HG03064 (cell line): ENCODE measurements around the gene PAIP2B.
"Not testable (repeated sequence)": the region's sequence is repeated elsewhere in the genome, so short reads cannot be mapped to it uniquely, and the experiment has no call there.

ENCODE experiments used
- ATAC-seq: cut with Tn5 transposase; IDR thresholded peaks from one replicate; pipeline ENCODE4 v1.9.1; 2021; ENCODE audit warnings: low read depth; ENCODE audit not compliant: unreplicated experiment

Gene PAIP2B

DNA sequence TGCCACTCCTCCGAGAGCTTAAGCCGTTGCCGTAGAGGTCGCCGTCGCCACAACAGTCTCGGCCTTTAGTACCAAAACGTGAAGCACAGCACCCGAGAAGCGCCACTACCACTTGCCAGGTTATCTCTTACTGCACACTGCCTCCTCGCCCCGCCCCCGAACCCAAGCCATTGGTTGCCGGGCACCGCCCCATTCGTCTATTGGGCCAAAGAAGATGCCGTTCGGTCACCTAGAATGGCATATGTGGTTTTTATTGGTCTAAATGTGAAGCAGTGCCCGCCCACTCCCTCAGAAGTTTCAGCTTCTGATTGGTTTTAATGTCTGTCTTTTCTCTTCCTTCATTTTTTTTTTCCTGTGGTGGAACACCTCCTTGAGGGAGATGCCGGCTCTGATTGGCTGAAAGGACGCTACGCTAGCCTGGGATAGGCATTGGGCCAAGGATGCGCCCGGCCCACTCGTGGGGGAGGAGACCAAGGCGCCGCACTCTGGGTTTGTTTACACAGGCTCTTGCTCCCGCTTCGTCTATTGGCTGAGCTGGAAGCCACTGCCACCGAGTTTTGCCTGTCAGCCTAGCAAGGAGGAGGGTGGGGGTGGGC, at the start of gene PAIP2B:
Gene PAIP2B (minus strand): TSS at position 139 of the 596 bp plus-strand sequence. CDS start 24,514 bp downstream, outside the sequence.
- ATAC-seq: peak; percentile 98

DNA sequence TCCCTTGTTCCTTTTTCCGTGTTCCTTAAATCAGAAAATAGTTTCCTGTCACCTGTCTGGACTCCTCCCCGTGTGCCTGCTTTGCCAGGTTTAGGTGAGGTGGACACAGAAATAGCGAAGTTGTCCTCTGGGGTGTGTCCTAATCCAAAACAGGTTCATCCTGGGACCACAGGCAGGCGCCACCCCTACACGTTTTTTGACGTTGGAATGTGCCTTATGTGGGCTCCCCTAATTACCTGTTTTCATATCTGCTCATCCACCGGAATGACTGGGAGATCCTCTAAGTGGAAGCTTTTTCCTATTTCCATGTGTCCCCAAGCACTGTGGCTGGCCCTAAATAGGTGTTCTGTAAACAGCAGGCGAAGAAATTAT, 49.0 kb upstream of the PAIP2B start:
- ATAC-seq: no peak

- no peak for ATAC-seq
Measured at GRCh38 chr2:71269511-71270090, 42.7 kb upstream of the PAIP2B start.

DNA sequence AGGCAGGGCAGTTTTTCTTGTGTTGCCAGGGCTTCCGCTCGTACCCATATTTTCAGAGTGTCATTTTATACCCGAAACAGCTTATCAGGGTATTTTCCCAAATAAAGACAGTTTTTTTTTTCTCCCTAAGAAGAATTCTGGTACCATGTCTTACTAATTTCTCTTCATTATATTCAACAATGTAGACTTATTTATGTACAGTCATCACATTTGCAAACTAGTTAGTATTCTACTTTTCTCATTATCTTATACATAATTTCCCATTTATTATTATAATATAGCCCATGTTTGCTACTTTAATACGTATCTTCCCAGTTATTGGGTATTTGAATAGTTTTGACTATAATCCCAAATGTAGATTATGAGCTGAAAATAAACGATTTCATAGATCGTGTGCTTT, 36.5 kb upstream of the PAIP2B start:
- ATAC-seq: no peak

- no peak for ATAC-seq
Measured at GRCh38 chr2:71261534-71261933, 34.6 kb upstream of the PAIP2B start.

- ATAC-seq: no peak
Measured at GRCh38 chr2:71256421-71256820, 29.5 kb upstream of the PAIP2B start.

- no peak for ATAC-seq
Measured at GRCh38 chr2:71254776-71255175, 27.9 kb upstream of the PAIP2B start.

DNA sequence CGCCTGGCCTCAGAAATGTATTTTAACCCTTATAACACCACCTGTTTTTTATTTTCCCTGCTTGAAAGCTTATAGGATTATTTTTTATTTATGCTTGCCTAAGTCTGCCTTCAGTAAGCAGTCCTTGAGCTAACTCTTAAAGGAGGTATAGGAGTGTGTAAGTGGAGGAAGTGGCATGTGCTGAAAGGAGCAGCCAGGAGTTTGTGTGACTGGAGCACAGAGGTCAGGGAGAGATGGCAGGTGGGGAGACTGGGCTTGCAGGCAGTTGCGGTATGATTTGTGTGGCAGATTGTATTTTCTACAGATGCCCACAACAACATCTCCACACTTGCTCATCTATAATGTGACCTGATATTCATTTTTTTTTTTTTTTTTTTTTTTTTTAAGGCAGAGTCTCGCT, 27.2 kb upstream of the PAIP2B start:
- ATAC-seq: no peak

DNA sequence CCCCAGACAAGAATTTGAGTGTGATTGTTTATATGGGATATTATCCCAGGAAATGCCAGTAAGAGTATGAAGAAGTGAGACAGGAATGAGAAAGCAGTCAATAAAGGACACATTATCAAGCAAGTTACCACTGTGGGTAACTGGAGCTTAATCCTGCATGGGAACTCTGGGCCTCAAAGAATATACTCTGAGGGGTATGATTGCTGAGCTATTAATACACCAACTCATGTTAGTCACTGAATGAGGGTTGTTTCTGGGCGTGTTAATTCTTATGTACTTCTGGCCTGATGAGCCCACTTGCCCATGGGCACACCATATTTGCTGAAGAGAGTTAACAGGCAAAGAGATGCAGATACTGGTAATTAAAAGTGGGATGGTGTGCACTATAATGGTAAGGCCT, 26.6 kb upstream of the PAIP2B start:
- ATAC-seq: no peak

DNA sequence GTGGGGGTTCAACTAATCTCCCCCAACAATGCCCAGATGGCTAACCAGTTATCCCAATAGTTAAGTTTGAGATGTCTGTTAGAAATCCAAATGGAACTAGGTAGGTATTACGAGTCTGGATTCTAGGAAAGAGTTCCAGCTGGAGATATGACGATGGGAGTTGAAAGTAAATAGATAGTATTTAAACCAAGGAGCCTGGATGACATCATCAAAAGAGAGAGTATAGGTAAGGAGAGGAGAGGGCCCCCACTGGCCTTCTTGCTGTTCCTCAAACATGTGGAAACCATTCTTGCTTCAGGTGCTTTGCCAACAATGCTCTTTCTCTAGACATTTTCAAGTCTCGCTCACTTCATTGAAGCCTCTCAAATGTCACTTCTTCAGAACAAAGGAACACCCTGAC, 26.0 kb upstream of the PAIP2B start:
- ATAC-seq: no peak

- ATAC-seq: no peak
Measured at GRCh38 chr2:71250935-71251334, 24.0 kb upstream of the PAIP2B start.

DNA sequence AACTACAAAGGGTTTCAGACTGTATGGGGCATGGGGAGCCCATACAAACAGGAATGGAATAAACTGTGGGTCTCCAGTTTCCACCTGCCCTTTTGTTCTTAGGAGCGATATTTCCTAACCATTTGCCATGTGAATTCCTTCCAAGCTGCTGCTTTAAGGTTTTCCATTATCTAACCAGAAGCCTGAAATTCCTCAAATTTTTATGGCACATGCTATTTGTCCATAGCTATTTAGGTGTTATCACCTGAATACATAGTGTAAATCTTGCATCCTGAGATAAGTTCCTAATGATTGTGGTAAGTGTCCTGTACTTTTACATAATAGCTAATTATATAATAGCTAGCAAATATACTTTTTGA, 17.4 kb upstream of the PAIP2B start:
- no peak for ATAC-seq

DNA sequence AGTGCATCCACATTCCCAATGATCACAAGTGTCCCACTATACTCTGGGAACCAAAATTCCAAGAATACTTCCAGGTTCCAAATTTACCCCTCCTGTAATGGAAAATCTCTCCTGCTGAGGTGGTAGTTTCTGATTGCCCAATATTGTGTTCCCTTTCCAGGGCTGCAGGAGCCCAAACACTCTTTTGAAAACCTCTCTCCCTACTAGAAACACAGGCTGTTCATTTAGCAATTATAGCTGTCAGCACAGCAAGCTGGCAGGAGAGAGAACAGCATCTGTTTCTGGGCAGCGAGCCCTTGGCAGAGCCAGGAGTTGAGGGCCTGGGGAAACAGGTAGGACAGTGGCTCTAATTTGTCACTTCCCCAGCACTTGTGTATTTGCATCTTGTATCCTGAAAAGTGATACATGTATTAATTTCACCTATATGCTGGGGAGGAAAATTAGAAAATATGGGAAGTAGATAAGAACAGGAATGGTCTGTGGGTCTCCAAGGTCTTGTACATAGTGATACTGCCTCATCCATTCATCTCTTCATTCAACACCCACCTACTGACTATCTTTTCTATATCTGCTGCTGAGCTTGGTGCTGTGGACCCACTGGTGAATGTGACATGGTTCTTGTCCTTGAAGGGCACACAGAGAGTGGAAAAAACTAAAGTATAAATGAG, 16.9 kb upstream of the PAIP2B start:
- no peak for ATAC-seq

GRCh38 chr2:71240794-71241193, 13.9 kb upstream of the PAIP2B start:
- ATAC-seq: no peak

DNA sequence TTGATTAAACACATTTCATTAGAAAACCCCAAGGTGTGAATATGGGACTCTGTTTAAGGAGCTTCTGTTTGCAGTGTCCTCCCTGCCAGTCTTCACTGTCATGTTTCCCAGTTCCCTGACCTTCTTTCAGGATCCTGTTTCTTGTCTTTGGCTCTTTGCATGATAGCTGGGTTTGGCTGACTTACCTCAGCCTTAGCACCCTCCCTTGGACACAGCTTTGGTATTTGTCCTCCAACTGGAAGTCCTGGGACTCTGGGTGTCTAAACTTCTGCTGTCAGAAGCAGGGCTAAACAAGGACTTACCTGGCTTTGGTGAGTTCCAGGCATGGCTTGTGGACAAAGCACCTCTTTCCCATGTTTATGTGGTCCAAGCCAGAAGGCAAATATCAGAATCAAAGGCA, 11.2 kb upstream of the PAIP2B start:
- ATAC-seq: no peak

- ATAC-seq: no peak
Measured at GRCh38 chr2:71235930-71236587, 9.2 kb upstream of the PAIP2B start.

DNA sequence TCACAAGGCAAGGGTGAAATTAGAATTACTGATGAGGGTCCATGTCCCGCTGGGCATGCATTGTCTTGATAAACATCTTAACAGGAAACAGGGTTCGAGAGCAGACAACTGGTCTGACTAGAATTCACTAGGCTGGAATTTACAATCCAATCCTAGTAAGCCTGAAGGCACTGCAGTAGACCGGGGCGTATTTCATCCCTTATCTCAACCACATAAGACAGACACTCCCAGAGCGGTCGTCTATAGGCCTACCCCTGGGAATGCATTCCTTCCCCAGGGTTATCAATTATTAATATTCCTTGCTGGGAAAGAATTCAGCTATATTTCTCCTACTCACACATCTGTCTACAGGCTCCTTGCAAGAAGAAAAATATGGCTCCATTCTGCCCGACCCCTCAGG, 6.2 kb upstream of the PAIP2B start:
- not testable (repeated sequence) for ATAC-seq

DNA sequence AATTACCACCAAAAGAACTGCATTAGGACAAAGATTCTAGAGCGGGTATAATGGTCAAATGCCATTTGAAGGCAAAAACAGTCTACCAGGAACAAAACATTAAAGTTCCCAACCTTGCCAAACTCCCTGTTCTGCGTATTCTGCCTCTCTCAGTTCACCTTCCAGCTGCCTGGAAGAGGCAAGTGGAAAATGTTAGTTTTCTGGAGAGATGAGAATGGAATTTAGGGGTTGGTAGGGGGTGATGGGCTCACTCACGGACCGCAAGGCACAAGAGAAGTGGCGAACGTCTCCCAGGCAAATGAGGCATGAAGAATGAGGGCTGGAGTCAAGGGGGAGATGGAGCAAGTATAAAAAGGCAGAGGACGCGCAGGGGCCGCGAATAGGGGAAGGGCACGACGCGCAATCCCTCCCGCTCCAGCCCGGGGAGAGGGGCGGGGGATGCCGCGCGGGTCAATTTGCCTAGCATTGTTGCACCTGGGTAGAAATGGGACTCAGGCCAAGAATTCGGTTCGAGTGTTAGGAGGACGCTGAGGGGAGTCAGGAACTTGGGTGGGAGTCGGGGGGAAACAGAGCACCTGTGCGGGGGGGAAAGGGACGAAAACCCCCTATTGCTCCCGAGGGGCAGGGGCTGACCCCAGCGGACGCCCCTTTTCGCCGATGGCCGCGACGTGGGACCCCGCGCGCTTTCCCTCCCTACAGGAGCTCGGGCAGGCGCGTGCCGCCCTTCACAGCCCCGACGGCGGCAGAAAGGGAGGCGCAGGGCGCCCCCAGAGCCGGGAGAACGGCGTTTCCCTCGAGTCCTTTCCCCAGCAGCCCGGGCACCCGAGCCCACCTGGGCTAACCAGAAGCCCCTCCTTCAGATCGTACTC, 573 bp downstream of the PAIP2B start:
- ATAC-seq: peak; percentile 8

DNA sequence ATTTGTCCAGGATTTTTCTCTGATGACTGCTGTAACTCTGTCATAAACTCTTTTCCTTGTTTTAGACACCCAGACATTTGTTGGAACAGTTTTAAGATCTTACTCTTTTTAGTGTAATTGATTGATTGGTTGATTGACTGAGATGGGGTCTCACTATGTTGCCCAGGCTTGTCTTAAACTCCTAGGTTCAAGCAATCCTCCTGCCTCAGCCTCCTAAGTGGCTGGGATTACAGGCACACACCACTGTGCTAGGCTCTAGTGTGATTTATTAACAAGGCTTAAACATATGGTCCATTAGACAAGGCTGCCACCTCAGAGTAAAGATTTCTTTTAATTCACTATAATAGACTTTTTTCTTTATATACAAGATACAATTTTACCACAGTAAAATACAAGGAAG, 2.0 kb downstream of the PAIP2B start:
- no peak for ATAC-seq

GRCh38 chr2:71224457-71224856, 2.4 kb downstream of the PAIP2B start:
- ATAC-seq: no peak

DNA sequence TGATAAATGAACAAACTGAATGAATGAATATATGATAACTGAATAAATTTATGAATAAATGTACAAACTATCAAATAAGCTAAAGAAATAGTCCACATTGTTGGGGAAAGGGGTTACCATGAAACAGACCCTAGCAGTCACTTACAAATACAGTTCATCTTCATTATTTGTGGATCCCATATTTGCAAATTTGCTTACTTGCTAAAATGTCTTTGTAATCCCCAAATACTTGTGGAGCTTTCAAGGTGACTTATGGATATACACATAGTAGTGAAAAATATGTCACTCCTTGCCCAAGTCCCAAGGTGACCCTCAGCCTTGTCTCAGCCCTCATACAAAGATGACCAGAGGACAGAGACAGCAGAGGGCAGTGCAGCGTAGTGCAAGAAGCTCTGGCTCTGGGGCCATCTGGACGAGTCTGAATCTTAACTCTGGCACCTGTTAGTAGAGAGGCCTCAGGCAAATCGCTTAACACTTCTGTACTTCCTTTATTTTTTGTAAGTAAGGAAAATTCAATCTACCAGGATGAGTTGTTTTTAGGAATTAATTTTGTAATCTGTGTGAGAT, 3.1 kb downstream of the PAIP2B start:
- no peak for ATAC-seq
